ENCODE measurements around the gene ABTB1. TPM values are rescaled to one million over a fixed set of nuclear protein-coding genes. Genes with fewer than 3 reads are reported as not detected.

ABTB1 gene
- total and polyA plus RNA-seq, 9 of the 15 experiments (the other 6 are each of a cell fraction or from before 2014, with no cell fraction given), result 0.04 to 2.3 (median 0.55) TPM; not detected in 1

- Histone ChIP-seq H4K20me1 (replicated peaks; ENCODE audit: control insufficient read depth, insufficient read depth, low read length) (no peaks in the 10 kb centered on the region), H3K4me2 (ENCODE audit: insufficient read depth, low read length) (no peak overlapping the region), H3K36me3 (ENCODE audit: control insufficient read depth, insufficient read depth, low read length) (no peaks in the 10 kb centered on the region)
Measured at GRCh38 chr3:127710155-127710941, 37.6 kb downstream of the ABTB1 start.

More at GRCh38 chr3:127710155-127710941, 37.6 kb downstream of the ABTB1 start:
- ChIA-PET POLR2A (interaction anchor here (1.0 kb wide), 1 partner anchor 8 kb away, joined by 4 read pairs; no protein-coding TSS in a partner anchor), CTCF (ENCODE audit: low intra/inter-chr PET ratio) (no interaction called here)
- in situ Hi-C loops (cut with MboI) (no loop called here), intact Hi-C loops (cut with micrococcal nuclease) (no loop called here)
- no TSS peak for BruUV-seq (replicated peaks)
- TF ChIP-seq TBP (optimal IDR thresholded peaks at IDR 0.05; ENCODE audit: low read depth, low read length) (no peak), BACH1 (tag; IDR thresholded peaks at IDR 0.05) (no peak), ZBTB7A (IDR thresholded peaks at IDR 0.05; ENCODE audit: borderline replicate concordance, control insufficient read depth, low read depth, low read length) (no peak), ZNF239 (CRISPR knock-in tag; IDR thresholded peaks at IDR 0.05) (no peak), RBM34 (IDR thresholded peaks at IDR 0.05; ENCODE audit: borderline replicate concordance, insufficient read depth, low read length) (no peak), CAMTA2 (CRISPR knock-in tag; conservative IDR thresholded peaks at IDR 0.05) (no peak), DPF2 (IDR thresholded peaks at IDR 0.05) (no peak), RFX5 (IDR thresholded peaks at IDR 0.05; ENCODE audit: low read depth, low read length) (no peak), TAF9B (IDR thresholded peaks at IDR 0.05; ENCODE audit: partially characterized antibody) (no peak), SUPT5H (IDR thresholded peaks at IDR 0.05) (no peak), ZNF444 (CRISPR knock-in tag; IDR thresholded peaks at IDR 0.05) (no peak), ZNF197 (CRISPR knock-in tag; IDR thresholded peaks at IDR 0.05; ENCODE audit: low read depth) (no peak)
- ATAC-seq (no peak), FAIRE-seq (no peak), DNase-seq (ENCODE audit: extremely low read depth in 1 of 4, low spot score in 3 of 4) (no peak)
- Histone ChIP-seq H2AFZ (ENCODE audit: low read depth, low read length) (no peak overlapping the region), H3K9ac (ENCODE audit: insufficient read depth in 1 of 2, low read depth in 2 of 2, low read length in 2 of 2) (peak overlapping the region in 1 of 2 experiments; percentile 52; a peak in 1 of 4 replicates), H3K27me3 (ENCODE audit: control insufficient read depth in 2 of 2, insufficient read depth in 2 of 2, low read length in 2 of 2) (peaks cover 13 to 48% of the 10 kb centered on the region in 2 experiments; a peak in 4 of 5 replicates), H3K4me1 (replicated peaks in 1 of 2; ENCODE audit: control insufficient read depth in 2 of 2, insufficient read depth in 2 of 2, low read length in 2 of 2) (peaks cover 10% of the 10 kb centered on the region in 2 experiments; a peak in 4 of 5 replicates), H3K79me2 (ENCODE audit: control insufficient read depth, insufficient read depth, low read length) (no peaks in the 10 kb centered on the region), H3K9me3 (replicated peaks; ENCODE audit: control insufficient read depth, insufficient read depth, low read depth, low read length) (no peaks in the 10 kb centered on the region), H3K4me3 (no peak overlapping the region), H3K27ac (ENCODE audit: extremely low read depth, low read depth, low read length) (no peak overlapping the region), H3K9me1 (ENCODE audit: control insufficient read depth, insufficient read depth, low read length) (peaks cover 2% of the 10 kb centered on the region)
- WGBS (ENCODE audit: insufficient coverage, low coverage, missing lambda C conversion rate), result 5% methylated on average over 15 of the region's 18 CpGs

Data from K562 (cell line).